Astrocyte (in vitro differentiated cells and primary cell): ENCODE measurements around the gene TCAF2. TPM values are rescaled to one million over a fixed set of nuclear protein-coding genes. Genes with fewer than 3 reads are reported as not detected.
"Not testable (repeated sequence)": the region's sequence is repeated elsewhere in the genome, so short reads cannot be mapped to it uniquely, and the experiment has no call there.

ENCODE experiments used
- DNase-seq: peaks from one replicate; pipeline ENCODE4 v3.0.0-alpha.2; 2010; ENCODE audit warnings: low read depth
- FAIRE-seq: peaks from 2 replicates; lab custom pipeline; 2011; peaks lifted over from hg19 to GRCh38; lab: Jason Lieb, UNC
- H2AFZ ChIP-seq: 2 replicates; pipeline ENCODE4 v1.6.0; 2012; ENCODE audit warnings: low read depth, low read length, inconsistent platforms
- H3K27ac ChIP-seq: 2 replicates; pipeline ENCODE4 v1.5.1; 2011; ENCODE audit warnings: low read depth, low read length, inconsistent platforms
- H3K27me3 ChIP-seq: 2 replicates; pipeline ENCODE4 v1.6.0; 2011; ENCODE audit warnings: low read length, inconsistent platforms; ENCODE audit not compliant: insufficient read depth
- H3K36me3 ChIP-seq: 2 replicates; pipeline ENCODE4 v1.5.1; 2011; ENCODE audit warnings: low read length, inconsistent platforms; ENCODE audit not compliant: insufficient read depth
- H3K4me1 ChIP-seq: 2 replicates; pipeline ENCODE4 v1.5.1; 2011; ENCODE audit warnings: low read length, inconsistent platforms; ENCODE audit not compliant: insufficient read depth
- H3K4me2 ChIP-seq: 2 replicates; pipeline ENCODE4 v1.6.0; 2012; ENCODE audit warnings: low read length, inconsistent platforms
- H3K4me3 ChIP-seq: 2 replicates; pipeline ENCODE4 v1.5.1; 2011; ENCODE audit warnings: low read depth, mild to moderate bottlenecking, low read length, inconsistent platforms; ENCODE audit not compliant: insufficient read depth
- H3K79me2 ChIP-seq: 2 replicates; pipeline ENCODE4 v1.6.0; 2012; ENCODE audit warnings: mild to moderate bottlenecking, low read length, inconsistent platforms; ENCODE audit not compliant: insufficient read depth
- H3K9ac ChIP-seq: 2 replicates; pipeline ENCODE4 v1.6.0; 2012; ENCODE audit warnings: mild to moderate bottlenecking, low read length, inconsistent platforms
- H3K9me3 ChIP-seq: 2 replicates; pipeline ENCODE4 v1.5.1; 2012; ENCODE audit warnings: low read depth, mild to moderate bottlenecking, low read length, inconsistent platforms; ENCODE audit not compliant: insufficient read depth
- H4K20me1 ChIP-seq: 2 replicates; pipeline ENCODE4 v1.6.0; 2012; ENCODE audit warnings: low read length, inconsistent platforms; ENCODE audit not compliant: insufficient read depth
- H3K27ac Mint-ChIP-seq: one replicate; pipeline ENCODE4 v1.8.0; 2021; ENCODE audit warnings: mild to moderate bottlenecking, mixed read lengths; ENCODE audit not compliant: unreplicated experiment
- H3K27me3 Mint-ChIP-seq: one replicate; pipeline ENCODE4 v1.8.0; 2021; ENCODE audit warnings: low read depth, mixed read lengths; ENCODE audit not compliant: unreplicated experiment
- H3K36me3 Mint-ChIP-seq: one replicate; pipeline ENCODE4 v1.8.0; 2021; ENCODE audit warnings: low read depth, mixed read lengths; ENCODE audit not compliant: unreplicated experiment
- H3K4me1 Mint-ChIP-seq: one replicate; pipeline ENCODE4 v1.8.0; 2021; ENCODE audit warnings: low read depth, mixed read lengths; ENCODE audit not compliant: unreplicated experiment
- H3K4me3 Mint-ChIP-seq: one replicate; pipeline ENCODE4 v1.8.0; 2021; ENCODE audit warnings: mild to moderate bottlenecking, moderate library complexity, mixed read lengths; ENCODE audit not compliant: unreplicated experiment
- H3K9me3 Mint-ChIP-seq: one replicate; pipeline ENCODE4 v1.8.0; 2021; ENCODE audit warnings: mild to moderate bottlenecking, mixed read lengths; ENCODE audit not compliant: unreplicated experiment
- total RNA-seq: library from RNA; stranded (reverse); gene quantifications from 2 replicates; pipeline ENCODE4 v1.2.1, GENCODE V29; 2021

TCAF2 gene
- total RNA-seq, 1 donor from 2014 or later = 1.9 TPM

DNA sequence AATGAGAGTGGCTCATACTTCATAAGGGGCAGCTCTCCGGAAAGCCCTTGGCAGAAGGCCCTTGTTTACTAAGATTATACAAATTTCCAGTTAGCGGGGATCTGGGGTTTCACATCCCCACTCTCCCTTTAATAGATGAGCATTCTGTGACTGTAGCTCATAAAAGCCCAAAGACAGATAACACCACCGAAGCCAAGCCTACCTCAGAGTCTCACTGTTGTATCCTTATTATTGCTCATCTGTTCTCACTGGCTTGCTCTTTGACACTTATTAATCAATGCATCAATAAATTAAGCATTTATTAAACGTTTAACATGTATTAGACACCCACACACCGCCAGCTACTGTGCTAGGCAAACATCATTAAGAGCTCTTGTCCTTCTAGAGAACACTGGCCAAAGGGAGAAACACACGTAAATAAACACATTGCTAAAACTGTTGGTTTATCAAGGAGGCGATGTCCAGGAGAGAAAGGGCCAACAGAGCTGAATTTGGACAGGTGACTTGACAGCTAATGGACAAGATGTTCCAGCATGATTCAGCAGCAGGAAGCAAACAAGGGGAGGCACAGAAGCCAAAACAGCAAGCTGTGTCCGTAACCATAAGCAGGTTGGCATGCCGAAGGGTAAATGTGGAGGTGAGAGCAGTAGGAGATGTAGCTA, 19.9 kb downstream of the TCAF2 start:
- not testable (repeated sequence) for H3K9me3 ChIP-seq, H3K4me2 ChIP-seq, H3K27ac ChIP-seq, H3K27me3 ChIP-seq, H3K79me2 ChIP-seq, H2AFZ ChIP-seq, H3K4me3 ChIP-seq, H3K4me1 Mint-ChIP-seq, H3K27me3 Mint-ChIP-seq, H3K4me3 Mint-ChIP-seq, DNase-seq, H3K4me1 ChIP-seq, H3K9me3 Mint-ChIP-seq, FAIRE-seq, H3K27ac Mint-ChIP-seq, H3K9ac ChIP-seq, H3K36me3 Mint-ChIP-seq, H4K20me1 ChIP-seq, H3K36me3 ChIP-seq

DNA sequence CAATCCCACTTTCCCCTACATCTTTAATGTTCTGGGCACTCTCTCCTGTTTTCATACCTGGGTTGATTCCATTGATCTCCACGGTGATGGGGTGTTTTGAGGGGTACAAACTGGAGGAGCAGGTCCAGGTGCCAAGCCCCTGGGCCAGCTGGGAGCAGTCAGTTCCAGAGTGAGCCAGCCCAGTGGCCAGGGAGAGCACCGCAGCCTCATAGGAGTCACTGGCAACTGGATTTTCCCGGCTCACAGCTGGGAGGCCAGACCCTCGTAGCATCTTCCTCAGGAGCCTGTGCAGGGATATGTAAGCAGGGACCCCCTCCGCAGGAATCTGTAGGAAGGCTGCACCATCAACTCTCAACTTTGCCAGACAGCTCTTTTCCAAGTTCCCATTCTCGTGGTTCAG, 25.8 kb downstream of the TCAF2 start:
- H3K4me1 Mint-ChIP-seq, H3K27me3 Mint-ChIP-seq, H3K79me2 ChIP-seq, H3K4me3 ChIP-seq, H3K27ac ChIP-seq, H3K9ac ChIP-seq, H3K9me3 Mint-ChIP-seq, H3K27ac Mint-ChIP-seq, H3K9me3 ChIP-seq, H3K4me3 Mint-ChIP-seq, H3K36me3 Mint-ChIP-seq, H4K20me1 ChIP-seq, H3K27me3 ChIP-seq, H3K4me1 ChIP-seq, H3K4me2 ChIP-seq, H3K36me3 ChIP-seq, H2AFZ ChIP-seq, FAIRE-seq, DNase-seq: not testable (repeated sequence)

DNA sequence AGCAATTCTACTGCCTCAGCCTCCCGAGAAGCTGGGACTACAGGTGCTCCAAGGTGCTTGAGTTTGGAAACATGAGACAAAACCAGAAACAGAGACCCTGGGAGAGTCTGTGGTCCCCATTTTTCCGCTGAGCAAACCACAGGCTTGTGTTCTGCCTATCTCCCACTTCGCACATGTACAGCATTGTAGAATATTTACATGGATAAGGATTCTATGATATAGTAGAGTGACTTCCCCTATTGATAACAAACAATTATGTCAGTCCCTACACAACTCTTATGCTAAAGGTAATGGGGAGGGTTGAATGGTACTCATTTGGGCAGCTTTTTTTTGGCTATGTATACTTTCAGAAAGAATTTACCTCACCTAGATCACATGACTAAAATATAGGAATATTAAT, 29.1 kb downstream of the TCAF2 start:
- not testable (repeated sequence) for FAIRE-seq, DNase-seq, H3K27ac ChIP-seq, H3K4me2 ChIP-seq, H3K27me3 ChIP-seq, H3K27me3 Mint-ChIP-seq, H3K27ac Mint-ChIP-seq, H3K9me3 ChIP-seq, H3K79me2 ChIP-seq, H3K36me3 ChIP-seq, H3K4me3 ChIP-seq, H4K20me1 ChIP-seq, H3K9ac ChIP-seq, H3K4me3 Mint-ChIP-seq, H3K4me1 Mint-ChIP-seq, H3K36me3 Mint-ChIP-seq, H2AFZ ChIP-seq, H3K4me1 ChIP-seq, H3K9me3 Mint-ChIP-seq

DNA sequence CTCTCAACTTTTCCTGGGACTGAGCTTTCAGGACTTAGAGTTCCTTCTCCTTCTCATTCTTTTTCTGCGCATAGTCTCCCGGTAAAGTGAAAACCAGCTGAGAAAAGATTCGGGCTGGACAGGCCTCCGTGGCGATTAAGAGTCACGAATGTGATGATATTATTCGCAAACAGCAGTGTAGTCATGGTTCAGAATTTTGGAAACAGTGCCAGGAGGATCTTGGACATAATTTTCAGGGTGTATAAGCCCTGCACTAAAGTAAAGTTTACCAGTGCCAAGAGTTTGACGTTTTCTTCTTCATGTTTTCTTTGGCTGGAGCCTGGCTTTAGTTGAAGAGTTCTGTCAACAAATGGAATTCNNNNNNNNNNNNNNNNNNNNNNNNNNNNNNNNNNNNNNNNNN, 29.7 kb downstream of the TCAF2 start:
- H3K4me3 Mint-ChIP-seq, H4K20me1 ChIP-seq, H3K4me3 ChIP-seq, FAIRE-seq, H3K9me3 Mint-ChIP-seq, H3K4me1 Mint-ChIP-seq, H3K4me2 ChIP-seq, H3K27me3 ChIP-seq, H3K27me3 Mint-ChIP-seq, H3K9me3 ChIP-seq, H3K9ac ChIP-seq, DNase-seq, H3K79me2 ChIP-seq, H3K36me3 ChIP-seq, H2AFZ ChIP-seq, H3K27ac Mint-ChIP-seq, H3K27ac ChIP-seq, H3K4me1 ChIP-seq, H3K36me3 Mint-ChIP-seq: not testable (repeated sequence)

Other genes with a start within 250 kb of the TCAF2 start
- gene ZYX, start 239.6 kb upstream of the TCAF2 start, total RNA-seq = 477 and 523 TPM in 2 replicates
- 0.96 and 2.6 TPM in 2 replicates for gene EPHA1, start 212.1 kb upstream of the TCAF2 start, total RNA-seq
- gene TAS2R60, start 177.5 kb upstream of the TCAF2 start, total RNA-seq = not detected in 2 replicates
- not detected in 2 replicates for gene TAS2R41, start 143.1 kb upstream of the TCAF2 start, total RNA-seq
- gene CTAGE15, start 49.2 kb upstream of the TCAF2 start, total RNA-seq = 0.26 TPM in 1 of 2 replicates, not detected in the other
- gene CTAGE6, start 136.7 kb downstream of the TCAF2 start, total RNA-seq = 0.18 TPM in 1 of 2 replicates, not detected in the other